Neuronal stem cell (in vitro differentiated cells): ENCODE data around the gene CIAO1.

ENCODE experiments used
- DNase-seq: peaks from one replicate; pipeline ENCODE4 v3.0.0-alpha.2; 2013; ENCODE audit warnings: low spot score
- H2AFZ ChIP-seq: one replicate; pipeline ENCODE4 v1.6.1; 2013; ENCODE audit warnings: mild to moderate bottlenecking, low read length, inconsistent platforms
- H2AK5ac ChIP-seq: 2 replicates; pipeline ENCODE4 v1.6.1; 2013; ENCODE audit warnings: low read depth, mild to moderate bottlenecking, inconsistent platforms, low read length, moderate library complexity, mixed read lengths
- H2BK120ac ChIP-seq: 2 replicates; pipeline ENCODE4 v1.6.1; 2013; ENCODE audit warnings: low read depth, mild to moderate bottlenecking, inconsistent platforms, low read length, moderate library complexity, mixed read lengths
- H2BK12ac ChIP-seq: one replicate; pipeline ENCODE4 v1.6.1; 2013; ENCODE audit warnings: low read length, inconsistent platforms
- H2BK15ac ChIP-seq: 2 replicates; pipeline ENCODE4 v1.6.1; 2013; ENCODE audit warnings: mild to moderate bottlenecking, low read length, inconsistent platforms, mixed read lengths
- H2BK5ac ChIP-seq: one replicate; pipeline ENCODE4 v1.6.1; 2013; ENCODE audit warnings: inconsistent platforms, mild to moderate bottlenecking, low read length, moderate library complexity
- H3K14ac ChIP-seq: one replicate; pipeline ENCODE4 v1.6.1; 2013; ENCODE audit warnings: low read length, inconsistent platforms
- H3K18ac ChIP-seq: 2 replicates; pipeline ENCODE4 v1.6.1; 2013; ENCODE audit warnings: low read length, inconsistent platforms
- H3K23ac ChIP-seq: 2 replicates; pipeline ENCODE4 v1.6.1; 2013; ENCODE audit warnings: low read depth, mild to moderate bottlenecking, mixed read lengths, low read length, inconsistent platforms; ENCODE audit not compliant: poor library complexity
- H3K27ac ChIP-seq: replicated peaks from 3 replicates; pipeline ENCODE4 v1.5.1; 2013; ENCODE audit warnings: low read length, inconsistent platforms
- H3K27me3 ChIP-seq, 3 experiments: 2 replicates each; pipeline ENCODE4 v1.6.1; 2013; ENCODE audit warnings: low read length in 3 of 3, mild to moderate bottlenecking in 2 of 3, inconsistent platforms in 1 of 3, low read depth in 1 of 3, mixed read lengths in 1 of 3, moderate library complexity in 1 of 3; ENCODE audit not compliant: control insufficient read depth in 3 of 3, insufficient read depth in 3 of 3
- H3K36me3 ChIP-seq, 2 donors: replicated peaks in 1 of 2; 2 replicates each; pipeline ENCODE4 v1.6.1; 2013; ENCODE audit warnings: low read length in 2 of 2; ENCODE audit not compliant: control insufficient read depth in 2 of 2, insufficient read depth in 2 of 2
- H3K4ac ChIP-seq: 2 replicates; pipeline ENCODE4 v1.6.1; 2013; ENCODE audit warnings: inconsistent platforms, mild to moderate bottlenecking, low read length, moderate library complexity
- H3K4me1 ChIP-seq, 2 donors: 1 replicate in 1 of 2; 2 replicates in 1 of 2; pipeline ENCODE4 v1.6.1; 2013; ENCODE audit warnings: low read length in 2 of 2, low read depth in 1 of 2; ENCODE audit not compliant: control insufficient read depth in 2 of 2, insufficient read depth in 1 of 2
- H3K4me2 ChIP-seq: one replicate; pipeline ENCODE4 v1.6.1; 2013; ENCODE audit warnings: mild to moderate bottlenecking, low read length, inconsistent platforms; ENCODE audit not compliant: insufficient read depth, poor library complexity, severe bottlenecking
- H3K4me3 ChIP-seq, 2 donors: 2 replicates each; pipeline ENCODE4 v1.5.1; 2013; ENCODE audit warnings: low read length in 2 of 2, mild to moderate bottlenecking in 2 of 2, inconsistent platforms in 1 of 2, moderate library complexity in 1 of 2
- H3K79me1 ChIP-seq: one replicate; pipeline ENCODE4 v1.6.1; 2013; ENCODE audit warnings: low read depth, mild to moderate bottlenecking, inconsistent platforms, low read length, moderate library complexity
- H3K9ac ChIP-seq: one replicate; pipeline ENCODE4 v1.6.1; 2013; ENCODE audit warnings: mild to moderate bottlenecking, low read depth, low read length, inconsistent platforms; ENCODE audit not compliant: poor library complexity
- H3K9me3 ChIP-seq, 2 donors: replicated peaks in 1 of 2; 2 replicates each; pipeline versions ENCODE3 to v1.6.1; 2013; ENCODE audit warnings: low read length in 2 of 2, mild to moderate bottlenecking in 2 of 2, inconsistent platforms in 1 of 2, low read depth in 1 of 2, mixed read lengths in 1 of 2, moderate library complexity in 1 of 2; ENCODE audit not compliant: control insufficient read depth in 2 of 2, insufficient read depth in 1 of 2
- H4K8ac ChIP-seq: one replicate; pipeline ENCODE4 v1.6.1; 2013; ENCODE audit warnings: low read depth, mild to moderate bottlenecking, inconsistent platforms, low read length, moderate library complexity
- H4K91ac ChIP-seq: one replicate; pipeline ENCODE4 v1.6.1; 2013; ENCODE audit warnings: low read length, low read depth, mild to moderate bottlenecking, inconsistent platforms; ENCODE audit not compliant: poor library complexity
- WGBS, 2 donors: extraction: QIAGEN DNeasy Blood & Tissue Kit; methylation state at CpG; one replicate each; pipeline ENCODE4 v1.1.7; 2013; ENCODE audit warnings: missing lambda C conversion rate in 2 of 2, mixed read lengths in 1 of 2; ENCODE audit not compliant: insufficient read length in 2 of 2, insufficient replicate concordance in 1 of 2; ENCODE audit errors: extremely low coverage in 2 of 2; 5-methylcytosine and 5-hydroxymethylcytosine counted together

CIAO1 gene

GRCh38 chr2:96236882-96237281 is 29.1 kb upstream of the CIAO1 start:
- WGBS, 2 donors: no CpG with 5 or more reads among the region's 1 CpG
- Histone ChIP-seq H3K79me1 (no peaks in the 10 kb centered on the region), H4K8ac (no peak overlapping the region), H3K9me3 (no peaks in the 10 kb centered on the region), H4K91ac (no peak overlapping the region), H3K23ac (no peak overlapping the region), H3K4me3 (no peak overlapping the region), H2BK120ac (no peak overlapping the region), H3K27ac (no peak overlapping the region), H3K18ac (no peak overlapping the region), H3K4me2 (no peak overlapping the region), H3K14ac (no peak overlapping the region), H3K27me3 (no peaks in the 10 kb centered on the region), H3K36me3 (no peaks in the 10 kb centered on the region), H3K4me1 (peaks cover 0 to 4% of the 10 kb centered on the region in 2 donors), H3K9ac (no peak overlapping the region), H2BK5ac (no peak overlapping the region), H2AFZ (no peak overlapping the region), H3K4ac (no peak overlapping the region), H2AK5ac (no peak overlapping the region), H2BK12ac (no peak overlapping the region), H2BK15ac (no peak overlapping the region)
- DNase-seq: no peak

- Histone ChIP-seq H3K18ac (no peak overlapping the region), H3K9me3 (no peaks in the 10 kb centered on the region), H2AK5ac (no peak overlapping the region), H3K23ac (no peak overlapping the region), H3K36me3 (no peaks in the 10 kb centered on the region), H4K8ac (no peak overlapping the region), H2AFZ (no peak overlapping the region), H2BK12ac (no peak overlapping the region), H3K9ac (no peak overlapping the region), H3K4me1 (peaks cover 0 to 4% of the 10 kb centered on the region in 2 donors), H3K4ac (no peak overlapping the region), H2BK120ac (no peak overlapping the region), H3K4me2 (no peak overlapping the region), H3K4me3 (no peak overlapping the region), H2BK5ac (no peak overlapping the region), H3K27ac (no peak overlapping the region), H2BK15ac (no peak overlapping the region), H3K14ac (no peak overlapping the region), H4K91ac (no peak overlapping the region), H3K27me3 (no peaks in the 10 kb centered on the region), H3K79me1 (no peaks in the 10 kb centered on the region)
- no CpG with 5 or more reads among the region's 3 CpGs for WGBS, 2 donors
- DNase-seq: no peak
Measured at GRCh38 chr2:96238266-96238665, 27.8 kb upstream of the CIAO1 start.

DNA sequence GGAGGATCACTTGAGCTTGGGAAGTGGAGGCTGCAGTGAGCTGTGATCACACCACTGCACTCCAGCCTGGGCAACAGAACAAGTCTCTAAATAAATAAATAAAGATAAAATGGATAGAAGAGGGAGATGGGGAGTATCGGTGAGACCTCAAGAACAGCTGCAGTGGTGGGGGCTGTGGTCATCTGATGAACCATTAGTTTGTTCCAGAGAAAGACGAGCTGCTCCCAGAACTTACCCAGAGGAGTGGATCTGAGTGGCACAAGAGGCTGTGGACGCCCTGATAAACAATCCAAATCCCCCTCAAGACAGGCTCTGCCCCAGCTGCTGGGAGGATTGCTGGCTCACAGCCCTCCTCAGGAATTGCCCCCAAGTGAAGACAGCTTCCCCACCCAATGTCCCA is 26.9 kb upstream of the CIAO1 start:
- Histone ChIP-seq H3K4ac (no peak overlapping the region), H2AK5ac (no peak overlapping the region), H2AFZ (no peak overlapping the region), H3K9ac (no peak overlapping the region), H4K8ac (no peak overlapping the region), H3K4me2 (no peak overlapping the region), H2BK12ac (no peak overlapping the region), H2BK5ac (no peak overlapping the region), H3K4me3 (no peak overlapping the region), H3K4me1 (peaks cover 0 to 2% of the 10 kb centered on the region in 2 donors), H3K79me1 (no peaks in the 10 kb centered on the region), H2BK120ac (no peak overlapping the region), H3K27ac (no peak overlapping the region), H3K36me3 (no peaks in the 10 kb centered on the region), H2BK15ac (no peak overlapping the region), H3K23ac (no peak overlapping the region), H3K14ac (no peak overlapping the region), H4K91ac (no peak overlapping the region), H3K27me3 (no peaks in the 10 kb centered on the region), H3K18ac (no peak overlapping the region), H3K9me3 (no peaks in the 10 kb centered on the region)
- WGBS, 2 donors: no CpG with 5 or more reads among the region's 3 CpGs
- DNase-seq: no peak

DNA sequence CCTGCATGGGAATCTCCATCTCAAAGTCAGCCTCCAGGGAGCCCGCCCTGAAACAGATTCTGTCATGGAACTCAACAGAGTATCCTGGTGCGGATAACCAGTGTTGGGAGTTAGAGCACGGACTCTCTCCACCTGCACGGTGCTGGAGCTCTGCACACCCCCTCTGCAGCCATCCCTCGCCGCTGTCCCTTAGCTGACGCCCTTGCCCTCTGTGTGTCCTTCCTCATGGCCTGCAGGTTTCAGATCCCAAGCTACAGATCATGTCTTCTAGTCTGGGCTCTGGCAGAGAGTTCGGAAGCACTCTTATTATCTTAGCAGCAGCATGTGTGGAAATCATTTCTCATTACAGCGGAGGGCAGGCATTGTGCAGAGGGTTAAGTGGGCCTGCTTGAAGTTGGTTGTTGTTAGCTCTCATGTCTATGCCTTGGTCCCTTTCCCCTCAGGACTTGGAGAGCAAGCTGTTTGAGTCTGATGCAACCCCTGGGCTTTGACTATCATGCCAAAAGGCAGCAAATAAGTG is 26.2 kb upstream of the CIAO1 start:
- WGBS, 2 donors: no CpG with 5 or more reads among the region's 9 CpGs
- H3K36me3 ChIP-seq: no peaks in the 10 kb centered on the region
- H3K14ac ChIP-seq: no peak overlapping the region
- no peak overlapping the region for H3K4me2 ChIP-seq
- no peak overlapping the region for H2BK5ac ChIP-seq
- no peak overlapping the region for H2AK5ac ChIP-seq
- no peak overlapping the region for H3K4me3 ChIP-seq
- no peak overlapping the region for H3K27ac ChIP-seq
- H3K9ac ChIP-seq: no peak overlapping the region
- no peak overlapping the region for H3K23ac ChIP-seq
- DNase-seq: no peak
- H3K9me3 ChIP-seq: no peaks in the 10 kb centered on the region
- H3K27me3 ChIP-seq: no peaks in the 10 kb centered on the region
- H2AFZ ChIP-seq: no peak overlapping the region
- no peak overlapping the region for H3K18ac ChIP-seq
- no peak overlapping the region for H4K91ac ChIP-seq
- no peaks in the 10 kb centered on the region for H3K79me1 ChIP-seq
- no peak overlapping the region for H2BK15ac ChIP-seq
- no peaks in the 10 kb centered on the region for H3K4me1 ChIP-seq
- no peak overlapping the region for H4K8ac ChIP-seq
- no peak overlapping the region for H2BK12ac ChIP-seq
- no peak overlapping the region for H3K4ac ChIP-seq
- no peak overlapping the region for H2BK120ac ChIP-seq
